ENCODE data around the gene AP1S2.

GRCh38 chrX:15877380-15877779, 22.8 kb upstream of the AP1S2 start:
- TF ChIP-seq CTCF (conservative IDR thresholded peaks at IDR 0.05; ENCODE audit: low read length), result no peak
- TF ChIP-seq EZH2phosphoT487 (IDR thresholded peaks at IDR 0.05; ENCODE audit: borderline replicate concordance), result no peak

Data from Loucy (cell line).